ENCODE measurements around the gene RASSF7. TPM values are rescaled to one million over a fixed set of nuclear protein-coding genes. Genes with fewer than 3 reads are reported as not detected.

Gene RASSF7
- total and polyA plus RNA-seq, 2 donors (not counting 3 experiments of a cell fraction or from before 2014, with no cell fraction given): 14.1 to 19.9 TPM

DNA sequence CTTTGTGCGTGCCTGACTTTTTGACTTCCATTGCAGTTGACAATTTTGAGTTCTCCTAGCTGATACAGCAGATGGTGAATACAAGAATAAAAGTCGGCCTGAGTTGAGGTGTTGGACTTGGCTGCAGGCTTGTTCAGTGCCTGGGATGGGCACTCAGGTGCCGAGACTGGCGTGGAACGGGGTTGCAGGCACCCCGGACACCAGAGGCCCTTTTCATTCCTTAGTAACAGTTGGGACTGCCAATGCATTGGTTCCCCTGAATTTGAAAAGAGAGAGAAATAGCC is 16.8 kb downstream of the RASSF7 start:
- H4K20me1 ChIP-seq (replicated peaks; ENCODE audit: control insufficient read depth, extremely low read depth, insufficient read depth, low read length): no peaks in the 10 kb centered on the region
- no peaks in the 10 kb centered on the region for H3K9me1 ChIP-seq (replicated peaks; ENCODE audit: control insufficient read depth, extremely low read depth, insufficient read depth, low read length)
- peaks cover 14% of the 10 kb centered on the region for H3K4me1 ChIP-seq (ENCODE audit: control insufficient read depth, extremely low read depth, insufficient read depth, low read length)
- no peak overlapping the region for H3K27ac ChIP-seq (ENCODE audit: insufficient read depth, low read depth, low read length)
- no peak for DNase-seq (ENCODE audit: low read depth, low spot score)
- H3K79me2 ChIP-seq (ENCODE audit: control insufficient read depth, insufficient read depth, low read length): peaks cover 54% of the 10 kb centered on the region
- peak overlapping the region; percentile 100 for H3K9ac ChIP-seq (replicated peaks; ENCODE audit: extremely low read depth, insufficient read depth, low read length)
- peaks cover 0 to 5% of the 10 kb centered on the region in 2 experiments for H3K36me3 ChIP-seq (ENCODE audit: control insufficient read depth in 2 of 2, extremely low read depth in 1 of 2, insufficient read depth in 2 of 2, low read length in 2 of 2)
- H3K9me3 ChIP-seq (replicated peaks; ENCODE audit: control insufficient read depth, insufficient read depth, low read length): no peaks in the 10 kb centered on the region
- dilution Hi-C loops (cut with MboI; ENCODE audit: extremely low pct_ligation_motif_present, low sequenced_read_pairs): no loop called here
- ChIA-PET POLR2A (no interaction called here), CTCF (interaction anchor here (0.9 kb wide), 1 partner anchor 23 kb away, joined by 3 read pairs; no protein-coding TSS in a partner anchor)
- peak; percentile 26 for FAIRE-seq
- TSS peak; percentile 33 for BruUV-seq (replicated peaks)
- no peak overlapping the region for H2AFZ ChIP-seq (ENCODE audit: low read depth, low read length)
- H3K27me3 ChIP-seq (ENCODE audit: control insufficient read depth in 2 of 2, insufficient read depth in 2 of 2, low read length in 2 of 2): peaks cover 8 to 10% of the 10 kb centered on the region in 2 experiments
- H3K4me2 ChIP-seq (ENCODE audit: insufficient read depth, low read length): peak overlapping the region; percentile 94
- no peak for TF ChIP-seq MYC (IDR thresholded peaks at IDR 0.05; ENCODE audit: low read depth, low read length)
- no peak for TF ChIP-seq EZH2 (IDR thresholded peaks at IDR 0.05; ENCODE audit: borderline replicate concordance, low read depth, low read length, severe bottlenecking)
- intact Hi-C loops (cut with micrococcal nuclease): loop anchor here (5.0 kb wide), 1 partner anchor 35 kb away; no protein-coding TSS in a partner anchor
- H3K4me3 ChIP-seq (replicated peaks in 1 of 3; ENCODE audit: insufficient read depth in 1 of 3, low read depth in 1 of 3, low read length in 3 of 3): peak overlapping the region; percentile 67 to 98 (median 79)

DNA sequence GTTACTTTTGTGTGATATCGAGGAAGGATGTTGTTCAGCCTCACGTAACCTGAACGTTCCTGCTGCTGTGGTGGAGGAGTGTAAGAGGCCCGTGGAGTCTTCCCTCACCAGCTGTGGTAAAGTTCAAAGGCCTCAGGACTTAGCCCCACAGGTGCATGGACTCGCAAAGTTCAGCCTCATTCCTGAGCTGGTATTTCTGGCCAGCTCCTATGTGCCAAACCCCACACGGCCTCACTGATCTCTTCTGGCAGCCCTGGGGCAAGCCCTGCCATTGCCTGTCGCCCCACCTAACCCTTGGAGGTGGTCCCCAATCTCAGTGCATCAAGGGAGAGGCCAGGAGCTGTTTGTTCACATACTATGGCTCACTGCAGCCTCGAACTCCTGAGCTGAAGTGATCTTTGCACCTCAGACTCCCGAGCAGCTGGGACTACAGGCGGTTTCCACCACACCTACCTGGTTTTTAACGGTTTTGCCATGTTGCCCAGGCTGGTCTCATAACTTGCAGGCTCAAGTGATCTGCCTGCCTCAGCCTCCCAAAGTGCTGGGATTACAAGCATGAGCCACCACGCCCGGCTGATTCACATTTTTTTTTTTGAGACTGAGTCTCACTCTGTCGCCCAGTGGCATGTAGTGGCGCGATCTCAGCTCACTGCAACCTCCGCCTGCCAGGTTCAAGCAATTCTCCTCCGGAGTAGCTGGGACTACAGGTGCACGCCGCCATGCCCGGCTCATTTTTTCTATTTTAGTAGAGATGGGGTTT is 17.7 kb downstream of the RASSF7 start:
- Histone ChIP-seq H3K27me3 (ENCODE audit: control insufficient read depth in 2 of 2, insufficient read depth in 2 of 2, low read length in 2 of 2) (peaks cover 8 to 10% of the 10 kb centered on the region in 2 experiments), H2AFZ (ENCODE audit: low read depth, low read length) (no peak overlapping the region), H3K9me1 (replicated peaks; ENCODE audit: control insufficient read depth, extremely low read depth, insufficient read depth, low read length) (no peaks in the 10 kb centered on the region), H3K9ac (replicated peaks; ENCODE audit: extremely low read depth, insufficient read depth, low read length) (no peak overlapping the region), H4K20me1 (replicated peaks; ENCODE audit: control insufficient read depth, extremely low read depth, insufficient read depth, low read length) (no peaks in the 10 kb centered on the region), H3K27ac (ENCODE audit: insufficient read depth, low read depth, low read length) (no peak overlapping the region), H3K36me3 (ENCODE audit: control insufficient read depth in 2 of 2, extremely low read depth in 1 of 2, insufficient read depth in 2 of 2, low read length in 2 of 2) (peaks cover 0 to 6% of the 10 kb centered on the region in 2 experiments), H3K4me3 (replicated peaks in 1 of 3; ENCODE audit: insufficient read depth in 1 of 3, low read depth in 1 of 3, low read length in 3 of 3) (no peak overlapping the region), H3K79me2 (ENCODE audit: control insufficient read depth, insufficient read depth, low read length) (peaks cover 54% of the 10 kb centered on the region), H3K4me2 (ENCODE audit: insufficient read depth, low read length) (peak overlapping the region; percentile 94), H3K9me3 (replicated peaks; ENCODE audit: control insufficient read depth, insufficient read depth, low read length) (no peaks in the 10 kb centered on the region), H3K4me1 (ENCODE audit: control insufficient read depth, extremely low read depth, insufficient read depth, low read length) (peaks cover 14% of the 10 kb centered on the region)
- DNase-seq (ENCODE audit: low read depth, low spot score) (no peak), FAIRE-seq (no peak)
- BruUV-seq (replicated peaks): no TSS peak
- intact Hi-C loops (cut with micrococcal nuclease): loop anchor here (5.0 kb wide), 1 partner anchor 34 kb away; no protein-coding TSS in a partner anchor
- no peak for TF ChIP-seq EZH2 (IDR thresholded peaks at IDR 0.05; ENCODE audit: borderline replicate concordance, low read depth, low read length, severe bottlenecking)
- TF ChIP-seq MYC (IDR thresholded peaks at IDR 0.05; ENCODE audit: low read depth, low read length): no peak
- no peak for TF ChIP-seq FOS (IDR thresholded peaks at IDR 0.05; ENCODE audit: borderline replicate concordance, insufficient read depth, low read length)
- TF ChIP-seq POLR2A (IDR thresholded peaks at IDR 0.05; ENCODE audit: low read depth, low read length): no peak
- TF ChIP-seq GATA2 (IDR thresholded peaks at IDR 0.05; ENCODE audit: insufficient read depth, insufficient read length, low read depth, low read length): no peak
- TF ChIP-seq, protein P1, sequence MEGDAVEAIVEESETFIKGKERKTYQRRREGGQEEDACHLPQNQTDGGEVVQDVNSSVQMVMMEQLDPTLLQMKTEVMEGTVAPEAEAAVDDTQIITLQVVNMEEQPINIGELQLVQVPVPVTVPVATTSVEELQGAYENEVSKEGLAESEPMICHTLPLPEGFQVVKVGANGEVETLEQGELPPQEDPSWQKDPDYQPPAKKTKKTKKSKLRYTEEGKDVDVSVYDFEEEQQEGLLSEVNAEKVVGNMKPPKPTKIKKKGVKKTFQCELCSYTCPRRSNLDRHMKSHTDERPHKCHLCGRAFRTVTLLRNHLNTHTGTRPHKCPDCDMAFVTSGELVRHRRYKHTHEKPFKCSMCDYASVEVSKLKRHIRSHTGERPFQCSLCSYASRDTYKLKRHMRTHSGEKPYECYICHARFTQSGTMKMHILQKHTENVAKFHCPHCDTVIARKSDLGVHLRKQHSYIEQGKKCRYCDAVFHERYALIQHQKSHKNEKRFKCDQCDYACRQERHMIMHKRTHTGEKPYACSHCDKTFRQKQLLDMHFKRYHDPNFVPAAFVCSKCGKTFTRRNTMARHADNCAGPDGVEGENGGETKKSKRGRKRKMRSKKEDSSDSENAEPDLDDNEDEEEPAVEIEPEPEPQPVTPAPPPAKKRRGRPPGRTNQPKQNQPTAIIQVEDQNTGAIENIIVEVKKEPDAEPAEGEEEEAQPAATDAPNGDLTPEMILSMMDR (IDR thresholded peaks at IDR 0.05; ENCODE audit: extremely low read depth in 1 of 2, insufficient read depth in 1 of 2, low read depth in 1 of 2, low read length in 2 of 2): no peak
- no peak for TF ChIP-seq POLR2AphosphoS5 (IDR thresholded peaks at IDR 0.05; ENCODE audit: insufficient read depth, low read depth, low read length)
- TF ChIP-seq, protein P2, sequence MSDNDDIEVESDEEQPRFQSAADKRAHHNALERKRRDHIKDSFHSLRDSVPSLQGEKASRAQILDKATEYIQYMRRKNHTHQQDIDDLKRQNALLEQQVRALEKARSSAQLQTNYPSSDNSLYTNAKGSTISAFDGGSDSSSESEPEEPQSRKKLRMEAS (IDR thresholded peaks at IDR 0.05; ENCODE audit: insufficient read depth, insufficient read length): no peak
- TF ChIP-seq JUN (IDR thresholded peaks at IDR 0.05; ENCODE audit: borderline replicate concordance, insufficient read depth, insufficient read length, low read depth): no peak
- CTCF ChIA-PET: no interaction called here
- POLR2A ChIA-PET: no interaction called here
- dilution Hi-C loops (cut with MboI; ENCODE audit: extremely low pct_ligation_motif_present, low sequenced_read_pairs): no loop called here
